H4 (cell line): ENCODE data around the gene SND1. TPM values are rescaled to one million over a fixed set of nuclear protein-coding genes. Genes with fewer than 3 reads are reported as not detected.

Experiments used
- DNase-seq: peaks from one replicate; pipeline ENCODE4 v3.0.0-alpha.2; 2015; ENCODE audit warnings: low spot score
- total RNA-seq: library from RNA; depleted of rRNA; stranded (reverse); fragments of >200 nt; shearing (Covaris generic); gene quantifications from 2 replicates; pipeline ENCODE4 v1.2.3, GENCODE V29; 2014

Gene SND1
- total RNA-seq, 1 experiment from 2014 or later = 153 TPM

- no peak for DNase-seq
These were observed 147.7 kb downstream of the SND1 start for GRCh38 chr7:127799535-127800305.

GRCh38 chr7:127802845-127803244 is 150.9 kb downstream of the SND1 start:
- DNase-seq = no peak

DNA sequence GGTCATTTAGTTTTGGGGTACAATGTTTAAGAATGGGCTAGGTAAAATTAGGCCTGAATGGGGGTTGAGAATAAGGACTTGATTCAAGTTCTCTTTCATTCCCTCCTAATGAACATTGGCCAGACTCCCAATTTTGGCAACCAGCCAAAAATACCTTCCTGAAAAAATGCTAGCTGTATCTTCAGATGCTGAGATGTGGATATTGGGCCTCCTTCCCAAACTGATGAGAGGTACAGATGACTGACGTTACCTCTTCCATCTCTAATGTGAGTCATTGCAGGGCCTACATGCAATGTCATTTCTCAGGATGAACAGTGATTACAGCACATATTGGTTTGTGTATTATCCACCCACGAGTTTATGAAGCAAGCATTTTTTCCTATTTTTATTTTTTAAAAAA is 151.6 kb downstream of the SND1 start:
- DNase-seq = no peak

DNA sequence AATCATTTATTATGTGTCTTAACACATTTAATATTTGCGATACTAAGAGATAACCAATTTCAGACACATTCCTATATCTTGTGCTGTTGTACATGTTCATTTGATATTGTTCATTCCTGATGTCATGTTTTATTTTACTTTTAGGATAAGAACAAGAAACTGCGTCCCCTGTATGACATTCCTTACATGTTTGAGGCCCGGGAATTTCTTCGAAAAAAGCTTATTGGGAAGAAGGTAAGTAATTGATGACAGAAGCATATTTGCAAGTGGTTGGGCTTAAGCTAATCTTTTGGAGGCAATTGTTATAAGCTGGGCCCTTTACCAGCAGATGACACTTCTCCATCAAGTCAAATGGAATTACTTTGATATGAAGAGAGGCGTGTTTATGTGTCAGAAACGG is 155.3 kb downstream of the SND1 start:
- DNase-seq = no peak

- DNase-seq = no peak
These were observed 155.8 kb downstream of the SND1 start for GRCh38 chr7:127807829-127808228.

DNA sequence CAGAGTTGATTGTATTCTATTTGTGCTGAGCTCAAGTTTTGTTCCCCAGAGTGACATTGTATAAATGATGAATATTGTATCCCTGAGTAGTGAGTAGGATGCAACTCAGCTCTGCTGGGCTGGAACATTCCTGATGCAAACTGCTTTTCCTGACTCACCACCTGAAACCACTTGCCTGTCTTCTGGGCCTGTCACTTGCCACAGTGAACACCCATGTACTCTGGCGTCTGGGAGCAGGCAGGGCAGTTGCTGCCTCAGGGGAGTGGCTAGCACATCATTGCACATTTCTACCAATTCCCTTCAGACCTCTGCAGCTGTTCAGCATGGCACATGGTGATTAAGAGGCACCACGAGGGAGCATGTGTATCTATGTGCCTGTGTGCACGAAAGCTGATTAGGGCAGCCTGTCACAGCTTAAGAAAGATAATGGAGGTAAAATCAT is 157.3 kb downstream of the SND1 start:
- no peak for DNase-seq

GRCh38 chr7:127810113-127810512 is 158.1 kb downstream of the SND1 start:
- DNase-seq = no peak

DNA sequence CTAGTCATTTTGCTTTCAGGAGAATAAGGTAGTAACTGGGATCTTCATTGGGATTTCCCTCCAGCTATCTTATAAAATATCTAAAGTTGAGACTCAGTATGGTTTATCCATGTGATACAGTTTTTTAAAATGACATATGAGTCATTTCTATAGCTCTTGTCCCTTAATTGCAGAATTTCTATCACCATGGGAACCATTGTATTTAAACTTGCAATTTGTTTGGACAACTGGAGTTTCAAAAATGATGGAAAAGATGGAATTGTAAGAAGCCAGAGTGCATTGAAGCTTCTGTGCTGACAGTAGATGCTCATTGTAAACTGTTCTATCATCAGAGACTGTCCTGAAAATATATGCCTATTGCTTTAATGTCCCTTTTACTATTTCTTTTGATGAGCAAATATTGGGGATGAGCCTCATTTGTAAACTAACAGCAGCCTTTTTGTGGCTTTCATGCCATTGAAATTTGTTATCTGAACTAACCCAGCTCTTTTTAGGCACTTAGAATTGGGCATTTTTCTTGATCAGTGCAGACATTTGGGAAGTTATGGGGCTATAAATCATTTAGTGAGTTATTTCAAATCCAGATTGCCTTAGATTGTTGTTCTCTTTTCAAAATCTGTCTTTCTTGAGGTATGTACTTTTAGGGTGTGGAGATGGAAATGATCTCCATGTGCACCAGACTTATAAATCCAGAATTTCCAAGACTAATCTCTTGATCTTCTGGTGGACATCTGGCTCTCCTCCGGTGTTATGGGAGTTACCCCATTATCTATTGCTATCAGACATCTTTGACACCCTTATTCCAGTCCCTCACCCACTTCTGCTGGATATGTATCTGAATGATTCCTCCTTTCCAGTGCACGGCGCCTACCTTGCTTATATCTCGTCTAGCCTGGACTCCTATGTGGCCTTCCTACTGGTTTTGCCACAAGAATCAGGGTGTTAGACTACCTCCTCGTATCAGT is 159.0 kb downstream of the SND1 start:
- no peak for DNase-seq

DNA sequence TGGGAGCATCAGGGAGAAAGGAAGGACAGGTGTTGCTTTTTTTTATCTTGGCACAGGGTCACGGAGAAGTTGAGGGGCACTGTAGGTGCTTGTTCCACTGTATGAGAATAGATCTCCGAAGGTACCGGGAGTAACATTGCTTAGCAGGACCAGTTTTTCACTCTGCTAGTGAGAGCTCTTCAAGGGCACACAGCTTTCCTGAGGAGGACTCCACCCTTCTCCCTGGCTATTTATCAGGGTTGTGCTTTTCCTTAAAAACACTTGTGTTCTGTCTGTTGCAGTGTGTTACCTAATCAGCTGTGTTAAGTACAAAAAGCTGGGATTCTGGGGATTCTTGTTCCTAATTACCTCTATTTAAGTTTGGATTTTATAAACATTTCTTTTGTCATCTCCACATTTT is 160.5 kb downstream of the SND1 start:
- DNase-seq = no peak

DNA sequence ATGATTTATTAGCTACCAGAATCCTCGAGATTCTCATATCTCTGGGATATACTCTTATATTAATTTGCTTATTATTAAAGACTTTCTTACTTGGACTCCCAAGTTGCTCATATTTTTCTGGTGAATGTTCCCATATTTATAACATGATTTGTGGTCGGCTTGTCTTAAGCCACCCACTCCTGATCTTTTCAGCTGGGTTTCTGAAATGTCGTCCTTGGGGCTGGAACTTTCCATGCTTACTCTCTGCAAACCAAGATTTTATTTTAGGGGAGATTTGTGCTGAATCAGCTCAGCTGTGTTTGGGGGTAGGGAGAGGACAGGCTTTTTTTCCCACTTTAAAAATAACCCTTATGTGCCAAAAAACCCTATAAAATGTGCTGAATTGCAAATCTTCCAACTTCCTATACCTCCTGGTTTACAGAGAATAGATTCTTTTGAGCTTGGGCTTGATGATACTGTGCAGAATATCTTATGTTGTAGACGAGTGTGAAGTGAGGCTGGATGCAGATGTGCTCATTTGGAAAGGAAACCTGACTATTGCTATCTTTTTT is 162.1 kb downstream of the SND1 start:
- DNase-seq = no peak

- no peak for DNase-seq
These were observed 163.7 kb downstream of the SND1 start for GRCh38 chr7:127815631-127816145.

DNA sequence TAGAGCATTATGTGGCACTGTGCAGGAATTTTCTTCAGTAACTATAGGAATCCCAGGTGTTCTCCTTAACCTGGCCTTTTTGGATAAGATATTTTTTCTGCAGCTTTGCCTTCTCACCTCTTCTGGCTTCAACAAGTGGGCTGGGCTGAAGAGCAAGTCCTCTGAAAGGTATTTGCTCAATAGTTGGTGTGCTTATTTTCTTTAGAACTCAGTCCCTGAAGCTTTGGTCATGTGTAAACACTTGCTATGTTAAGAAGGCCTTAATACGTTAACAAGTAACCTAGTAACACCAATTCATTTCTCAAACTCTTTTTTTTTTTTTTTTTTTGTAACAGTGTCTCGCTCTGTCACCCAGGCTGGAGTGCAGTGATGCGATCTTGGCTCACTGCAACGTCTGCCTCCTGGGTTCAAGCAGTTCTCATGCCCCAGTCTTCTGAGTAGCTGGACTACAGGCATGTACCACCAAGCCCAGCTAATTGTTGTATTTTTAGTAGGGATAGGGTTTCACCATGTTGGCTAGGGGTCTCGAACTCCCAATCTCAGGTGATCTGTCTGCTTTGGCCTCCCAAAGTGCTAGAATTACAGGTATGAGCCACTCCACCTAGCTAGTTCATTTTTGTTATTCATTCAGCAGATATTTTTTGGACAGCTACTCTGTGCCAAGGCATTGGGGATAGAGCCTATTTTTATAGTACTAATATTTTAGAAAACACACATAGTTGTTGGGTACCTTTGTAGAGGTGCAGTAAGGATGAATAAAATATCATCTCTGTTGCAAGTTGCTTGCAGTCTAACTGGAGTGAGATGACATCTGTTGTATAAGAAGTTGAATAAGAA is 164.6 kb downstream of the SND1 start:
- DNase-seq = no peak

DNA sequence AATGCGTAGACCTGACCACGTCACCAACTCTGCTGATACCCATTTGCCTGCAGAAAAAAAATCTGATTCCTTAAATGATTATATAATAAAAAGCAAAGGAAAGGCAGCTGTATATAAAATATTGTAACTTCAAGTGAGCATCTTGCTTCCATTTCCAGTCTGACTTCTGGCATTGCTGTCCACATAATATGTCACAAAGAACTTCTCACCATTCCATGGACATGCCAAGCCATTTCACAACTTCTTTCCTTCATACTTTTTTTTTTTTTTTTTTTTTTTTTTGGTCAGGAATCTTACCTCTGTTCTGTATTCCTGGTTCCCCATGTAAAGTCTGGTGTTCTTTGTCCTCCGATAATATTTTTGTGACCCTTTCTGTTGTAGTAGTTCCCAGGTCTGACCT is 165.5 kb downstream of the SND1 start:
- DNase-seq = no peak

DNA sequence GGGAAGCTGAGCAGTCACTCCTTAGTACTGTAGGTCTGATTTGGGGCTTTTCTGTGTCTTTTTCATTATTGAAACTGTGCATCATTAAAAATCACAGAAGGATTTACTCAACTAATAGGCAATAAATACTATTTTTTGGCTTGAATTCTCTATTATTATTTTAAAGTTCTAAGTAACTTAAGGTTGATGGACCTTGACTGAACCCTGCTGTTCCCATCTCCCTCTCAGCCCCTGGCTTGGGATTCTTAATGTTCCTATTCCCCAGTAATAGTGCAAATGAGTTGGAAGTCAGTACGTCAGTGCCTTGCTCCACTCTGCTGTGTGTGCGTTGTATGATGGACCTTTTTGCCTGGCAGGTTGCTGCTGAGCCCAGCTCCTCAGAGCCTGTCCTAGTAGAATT is 166.3 kb downstream of the SND1 start:
- no peak for DNase-seq

- no peak for DNase-seq
These were observed 168.2 kb downstream of the SND1 start for GRCh38 chr7:127819975-127820731.

DNA sequence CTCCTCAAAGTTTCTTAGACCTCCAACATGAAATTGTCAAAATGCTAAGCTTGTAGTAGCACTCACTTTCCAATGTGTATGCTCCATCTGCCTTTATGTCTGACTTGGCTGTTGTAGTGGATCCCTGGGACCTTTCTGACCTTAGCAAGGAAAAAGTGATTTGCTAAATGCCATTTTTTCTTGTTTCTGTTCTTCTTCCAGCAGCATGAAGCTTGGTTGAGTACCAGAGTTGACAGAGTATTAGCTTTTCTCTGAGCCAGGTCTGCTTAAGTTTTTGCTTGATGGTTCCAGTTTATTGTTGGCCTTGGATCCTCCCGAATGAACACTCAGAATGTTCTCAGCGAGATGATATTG is 168.7 kb downstream of the SND1 start:
- DNase-seq = no peak

DNA sequence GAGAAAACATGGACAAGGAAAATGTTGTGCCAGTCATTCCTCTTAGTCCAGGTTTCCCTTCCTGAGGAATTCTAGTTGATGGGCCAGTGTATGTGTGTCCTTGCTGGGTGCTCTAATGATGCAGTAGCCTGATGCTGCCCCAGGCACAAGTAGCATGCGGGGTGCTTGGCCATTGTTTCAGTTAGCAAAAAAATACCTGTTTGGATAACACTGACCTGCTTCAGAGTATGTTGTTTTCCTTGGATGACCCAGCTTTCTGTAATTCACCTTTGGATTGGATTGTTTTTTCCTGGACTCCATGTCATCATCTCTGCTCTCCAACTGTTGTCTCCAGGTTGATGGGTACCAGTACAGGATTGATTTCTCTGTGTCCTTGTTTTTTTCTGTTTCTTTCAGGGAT is 169.2 kb downstream of the SND1 start:
- DNase-seq = no peak

- DNase-seq = no peak
These were observed 171.0 kb downstream of the SND1 start for GRCh38 chr7:127822822-127823508.

DNA sequence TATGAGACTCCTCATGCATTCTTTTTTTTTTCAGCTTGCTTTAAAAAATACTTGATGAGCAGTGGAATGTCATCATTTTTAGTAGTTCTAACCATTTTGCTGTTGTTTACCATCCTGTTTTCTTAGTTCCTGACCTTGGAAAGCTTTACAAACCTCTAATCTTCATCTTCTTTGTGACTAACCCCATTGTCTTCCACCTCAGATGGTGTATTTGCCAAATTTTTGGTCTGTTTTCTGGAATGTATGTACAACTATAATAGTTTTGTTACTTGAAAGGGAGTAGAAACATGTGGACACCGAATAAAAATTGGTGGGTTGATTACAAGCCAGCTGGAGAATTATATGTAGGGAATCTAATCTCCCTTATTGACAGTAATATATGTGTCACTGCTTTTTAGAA is 172.7 kb downstream of the SND1 start:
- no peak for DNase-seq

DNA sequence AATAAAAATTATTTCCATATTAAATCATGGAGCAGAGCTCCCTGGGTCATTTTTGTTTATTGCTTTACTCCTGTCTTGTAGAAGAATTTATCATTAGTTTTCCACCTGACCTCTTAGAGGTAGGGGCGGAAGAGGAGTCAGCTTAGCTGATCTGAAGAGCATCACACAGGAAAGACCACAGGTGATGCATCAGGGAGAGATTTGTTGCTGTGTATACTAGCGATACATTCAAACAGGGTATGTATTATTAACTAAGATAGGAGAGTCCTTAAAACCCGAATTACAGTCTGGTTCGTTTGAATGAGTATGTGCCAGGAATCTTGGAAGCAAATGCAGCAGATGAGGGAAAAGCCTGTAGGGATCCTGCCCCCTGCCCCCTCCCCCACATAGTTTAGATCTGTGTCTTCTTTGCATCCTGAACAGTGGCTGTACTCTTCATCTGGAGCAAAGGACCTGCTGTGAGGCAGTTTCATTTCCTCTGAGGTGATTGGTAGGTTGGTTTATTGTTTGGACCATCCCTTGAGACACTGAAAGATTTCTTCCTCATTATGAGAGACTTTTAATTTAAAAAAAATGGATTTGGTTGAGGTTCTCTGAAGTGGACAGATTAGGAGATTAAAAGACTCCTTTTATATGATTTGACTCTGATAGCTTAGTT is 177.0 kb downstream of the SND1 start:
- no peak for DNase-seq
